ENCODE measurements around the gene TMEM179. TPM values are rescaled to one million over a fixed set of nuclear protein-coding genes. Genes with fewer than 3 reads are reported as not detected.

Gene TMEM179
- total RNA-seq, 2 donors from 2014 or later, result 2.6 to 9.6 TPM

DNA sequence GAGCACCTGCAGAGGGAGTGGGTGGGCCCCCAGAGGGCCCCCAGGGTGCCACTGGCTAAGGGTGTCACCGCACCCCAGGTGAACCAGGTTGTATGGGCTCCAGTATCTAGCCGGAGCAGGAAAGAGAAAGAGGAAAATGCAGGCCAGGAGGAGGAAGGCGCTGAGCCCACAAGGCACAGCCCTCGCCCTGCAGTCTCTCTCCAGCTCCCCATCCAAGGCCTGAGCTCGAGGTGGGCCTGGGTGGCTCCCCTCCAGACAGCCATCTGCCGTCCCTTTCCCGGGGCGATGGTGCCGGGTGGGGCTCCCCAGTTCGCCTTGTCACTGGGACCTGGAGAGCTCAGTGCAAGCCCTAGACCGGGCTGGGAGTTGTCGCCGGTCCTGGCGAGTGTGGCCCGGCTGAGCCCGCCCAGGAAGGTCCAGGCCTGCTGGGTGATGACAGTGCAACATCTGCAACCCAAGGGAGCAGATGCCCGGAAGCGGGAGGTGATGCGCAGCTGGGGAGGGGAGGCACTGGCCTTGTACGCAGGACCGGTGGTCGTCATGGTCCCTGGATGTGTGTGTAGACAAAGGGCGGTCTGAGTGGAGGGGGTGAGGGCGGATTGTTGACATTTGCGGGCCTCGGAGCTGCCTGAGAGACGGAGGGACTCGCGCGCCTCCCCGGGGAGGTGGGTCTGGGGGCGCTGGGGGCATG, 716 bp downstream of the TMEM179 start:
- H3K4me3 ChIP-seq, result no peak overlapping the region
- WGBS, 2 donors, result 30 to 43% methylated on average over 12 to 32 of the region's 32 CpGs
- H3K27me3 ChIP-seq, result peaks cover 0 to 8% of the 10 kb centered on the region in 2 donors
- DNase-seq (peak in 1 of 4 donors; percentile 13), ATAC-seq (peak; percentile 16)
- no peak overlapping the region for H3K27ac ChIP-seq
- TF ChIP-seq, protein P1, sequence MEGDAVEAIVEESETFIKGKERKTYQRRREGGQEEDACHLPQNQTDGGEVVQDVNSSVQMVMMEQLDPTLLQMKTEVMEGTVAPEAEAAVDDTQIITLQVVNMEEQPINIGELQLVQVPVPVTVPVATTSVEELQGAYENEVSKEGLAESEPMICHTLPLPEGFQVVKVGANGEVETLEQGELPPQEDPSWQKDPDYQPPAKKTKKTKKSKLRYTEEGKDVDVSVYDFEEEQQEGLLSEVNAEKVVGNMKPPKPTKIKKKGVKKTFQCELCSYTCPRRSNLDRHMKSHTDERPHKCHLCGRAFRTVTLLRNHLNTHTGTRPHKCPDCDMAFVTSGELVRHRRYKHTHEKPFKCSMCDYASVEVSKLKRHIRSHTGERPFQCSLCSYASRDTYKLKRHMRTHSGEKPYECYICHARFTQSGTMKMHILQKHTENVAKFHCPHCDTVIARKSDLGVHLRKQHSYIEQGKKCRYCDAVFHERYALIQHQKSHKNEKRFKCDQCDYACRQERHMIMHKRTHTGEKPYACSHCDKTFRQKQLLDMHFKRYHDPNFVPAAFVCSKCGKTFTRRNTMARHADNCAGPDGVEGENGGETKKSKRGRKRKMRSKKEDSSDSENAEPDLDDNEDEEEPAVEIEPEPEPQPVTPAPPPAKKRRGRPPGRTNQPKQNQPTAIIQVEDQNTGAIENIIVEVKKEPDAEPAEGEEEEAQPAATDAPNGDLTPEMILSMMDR (IDR thresholded peaks at IDR 0.05), result no peak
- no peak for TF ChIP-seq POLR2A (IDR thresholded peaks at IDR 0.05)
- H3K36me3 ChIP-seq (replicated peaks in 1 of 2; ENCODE audit: insufficient read depth in 1 of 2, low read depth in 2 of 2), result no peaks in the 10 kb centered on the region
- peaks cover 7% of the 10 kb centered on the region for H3K4me1 ChIP-seq
- intact Hi-C loops (cut with DNase I), result no loop called here
- H3K9me3 ChIP-seq, result no peaks in the 10 kb centered on the region

DNA sequence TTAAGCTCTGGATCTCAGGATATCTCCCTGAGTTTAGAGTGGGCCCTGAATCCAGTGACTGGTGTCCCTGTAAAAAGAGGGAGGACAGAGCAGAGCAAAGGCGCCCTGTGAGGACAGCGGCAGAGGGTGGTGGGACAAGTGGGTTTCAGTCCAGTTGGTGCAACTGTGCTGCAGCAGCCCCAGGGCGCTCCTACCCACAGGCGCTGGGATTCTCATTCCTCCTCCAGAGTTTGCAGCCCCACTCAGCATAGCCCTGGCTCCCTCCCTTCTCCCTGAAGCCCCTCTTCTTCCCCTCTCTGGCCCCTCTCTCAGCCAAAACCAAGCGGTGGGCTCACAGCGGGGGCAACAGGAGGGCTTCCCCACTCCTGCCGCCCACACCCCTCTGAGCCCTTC, 1.6 kb downstream of the TMEM179 start:
- ATAC-seq (no peak), DNase-seq (no peak)
- no peak overlapping the region for H3K27ac ChIP-seq
- peaks cover 7% of the 10 kb centered on the region for H3K4me1 ChIP-seq
- TF ChIP-seq, protein P1 (IDR thresholded peaks at IDR 0.05), result no peak
- TF ChIP-seq POLR2A (IDR thresholded peaks at IDR 0.05), result no peak
- H3K4me3 ChIP-seq, result no peak overlapping the region
- H3K36me3 ChIP-seq (replicated peaks in 1 of 2; ENCODE audit: insufficient read depth in 1 of 2, low read depth in 2 of 2), result no peaks in the 10 kb centered on the region
- intact Hi-C loops (cut with DNase I), result no loop called here
- H3K27me3 ChIP-seq, result peaks cover 0 to 8% of the 10 kb centered on the region in 2 donors
- WGBS, 2 donors, result 73 to 80% methylated on average over 7 of the region's 7 CpGs
- H3K9me3 ChIP-seq, result no peaks in the 10 kb centered on the region

DNA sequence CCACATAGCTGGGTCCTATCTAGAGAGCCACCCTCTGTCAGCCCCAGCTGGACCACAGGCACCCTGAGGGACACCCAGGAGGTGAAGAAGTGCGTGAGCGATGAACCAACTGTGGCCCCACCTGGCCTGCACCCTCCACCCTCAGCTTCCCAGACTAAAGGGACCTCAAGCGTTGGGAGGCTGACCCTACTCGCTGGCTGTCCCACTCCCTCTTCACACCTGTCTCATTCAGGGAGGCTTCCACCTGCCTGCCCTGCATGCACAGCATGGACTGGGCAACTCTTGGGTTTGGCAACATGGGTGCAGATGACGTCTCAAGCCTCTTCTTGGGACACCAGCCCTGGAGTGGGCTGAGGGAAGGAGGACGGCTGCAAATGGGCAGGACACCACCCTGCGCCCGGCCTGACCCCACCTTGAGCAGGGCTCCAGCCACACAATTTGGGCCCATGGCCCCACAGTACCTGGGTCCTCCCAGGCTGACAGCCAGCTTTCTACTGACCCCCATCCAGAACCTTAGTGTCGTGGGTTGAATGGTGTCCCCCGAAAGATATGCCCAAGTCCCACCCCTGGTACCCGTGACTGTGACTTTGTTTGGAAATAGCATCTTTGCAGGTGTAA, 2.1 kb downstream of the TMEM179 start:
- peaks cover 7% of the 10 kb centered on the region for H3K4me1 ChIP-seq
- peaks cover 0 to 8% of the 10 kb centered on the region in 2 donors for H3K27me3 ChIP-seq
- 81 to 83% methylated on average over 8 to 11 of the region's 11 CpGs for WGBS, 2 donors
- no peak overlapping the region for H3K27ac ChIP-seq
- no peaks in the 10 kb centered on the region for H3K36me3 ChIP-seq (replicated peaks in 1 of 2; ENCODE audit: insufficient read depth in 1 of 2, low read depth in 2 of 2)
- ATAC-seq, result no peak
- no peaks in the 10 kb centered on the region for H3K9me3 ChIP-seq
- no peak for DNase-seq
- intact Hi-C loops (cut with DNase I), result no loop called here
- no peak overlapping the region for H3K4me3 ChIP-seq
- TF ChIP-seq, protein P1 (IDR thresholded peaks at IDR 0.05), result no peak
- TF ChIP-seq POLR2A (IDR thresholded peaks at IDR 0.05), result no peak

DNA sequence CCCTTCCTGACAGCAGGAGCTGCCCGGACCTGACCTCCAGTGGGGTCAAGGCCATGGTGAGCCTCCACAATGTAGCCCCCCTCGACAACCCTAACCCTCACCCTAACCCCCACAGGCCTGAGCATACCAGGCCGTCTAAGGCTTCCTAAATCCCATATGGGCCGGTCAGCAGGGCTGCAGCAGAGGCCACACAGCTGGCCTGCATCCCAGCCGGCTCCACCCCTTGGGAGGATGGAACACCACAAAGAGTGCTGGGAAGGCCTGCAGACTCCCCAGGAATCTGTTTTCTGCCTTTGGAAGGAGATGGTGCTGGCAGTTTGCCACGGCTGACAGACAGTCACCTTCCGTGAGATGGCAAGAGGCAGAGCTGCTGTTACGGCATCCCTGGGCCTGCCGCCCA, 2.8 kb downstream of the TMEM179 start:
- TF ChIP-seq, protein P1 (IDR thresholded peaks at IDR 0.05), result no peak
- TF ChIP-seq POLR2A (IDR thresholded peaks at IDR 0.05), result no peak
- peaks cover 7% of the 10 kb centered on the region for H3K4me1 ChIP-seq
- ATAC-seq, result no peak
- H3K36me3 ChIP-seq (replicated peaks in 1 of 2; ENCODE audit: insufficient read depth in 1 of 2, low read depth in 2 of 2), result no peaks in the 10 kb centered on the region
- peaks cover 0 to 8% of the 10 kb centered on the region in 2 donors for H3K27me3 ChIP-seq
- H3K4me3 ChIP-seq, result no peak overlapping the region
- DNase-seq, result peak in 1 of 4 donors; percentile 14
- H3K27ac ChIP-seq, result no peak overlapping the region
- H3K9me3 ChIP-seq, result no peaks in the 10 kb centered on the region
- intact Hi-C loops (cut with DNase I), result no loop called here
- 51 to 53% methylated on average over 6 to 8 of the region's 9 CpGs for WGBS, 2 donors
